AG04450 (cell line): ENCODE measurements around the gene AKR1D1. TPM values are rescaled to one million over a fixed set of nuclear protein-coding genes. Genes with fewer than 3 reads are reported as not detected.
"Not testable (repeated sequence)": the region's sequence is repeated elsewhere in the genome, so short reads cannot be mapped to it uniquely, and the experiment has no call there.

Experiments
- CTCF ChIA-PET: fragments of 300-600, 350-600 bp; formaldehyde crosslinking; extraction: SDS; loops from one replicate; lab custom pipeline; 2022; ENCODE audit warnings: antibody characterized with exemption, inconsistent platforms; lab: Charles Lee
- POLR2A ChIA-PET: fragments of 350-600 bp; formaldehyde crosslinking; extraction: SDS; loops from one replicate; lab custom pipeline; 2021; ENCODE audit warnings: antibody characterized with exemption, inconsistent platforms; lab: Yijun Ruan, JAX
- DNase-seq: peaks from one replicate; pipeline ENCODE4 v3.0.0-alpha.2; 2011; ENCODE audit warnings: low read depth, low spot score
- H3K27ac ChIP-seq: one replicate; pipeline ENCODE4 v1.5.1; 2012; ENCODE audit warnings: low read depth, low read length, control low read depth
- H3K27me3 ChIP-seq: one replicate; pipeline ENCODE4 v1.6.0; 2012; ENCODE audit warnings: low read length; ENCODE audit not compliant: control insufficient read depth, insufficient read depth
- H3K4me3 ChIP-seq: 2 replicates; pipeline ENCODE4 v1.5.1; 2011; ENCODE audit warnings: mild to moderate bottlenecking, low read depth, low read length, control low read depth
- H3K9me3 ChIP-seq: 2 replicates; pipeline ENCODE4 v1.5.1; 2012; ENCODE audit warnings: low read length; ENCODE audit not compliant: control insufficient read depth, insufficient read depth
- CTCF ChIP-seq: IDR thresholded peaks from 2 replicates; pipeline ENCODE4 v1.5.1; 2011; ENCODE audit warnings: low read depth, low read length, control low read depth, inconsistent platforms
- polyA plus RNA-seq: library from polyadenylated mRNA; depleted of rRNA; stranded (reverse); fragments of >200 nt; gene quantifications from 2 replicates; pipeline ENCODE4 v1.2.3, GENCODE V29; 2011

AKR1D1 gene
- polyA plus RNA-seq, 1 experiment, result not detected

GRCh38 chr7:138091032-138091431, 14.8 kb downstream of the AKR1D1 start:
- no peak overlapping the region for H3K4me3 ChIP-seq
- no peak overlapping the region for H3K27ac ChIP-seq
- ChIA-PET POLR2A (no interaction called here), CTCF (no interaction called here)
- no peak for DNase-seq
- H3K27me3 ChIP-seq, result no peaks in the 10 kb centered on the region
- TF ChIP-seq CTCF, result no peak
- H3K9me3 ChIP-seq, result no peaks in the 10 kb centered on the region

GRCh38 chr7:138091840-138092239, 15.6 kb downstream of the AKR1D1 start:
- H3K27me3 ChIP-seq, CTCF ChIA-PET, POLR2A ChIA-PET, DNase-seq, H3K27ac ChIP-seq, H3K4me3 ChIP-seq, H3K9me3 ChIP-seq: not testable (repeated sequence)

- ChIA-PET POLR2A (no interaction called here), CTCF (no interaction called here)
- no peak for DNase-seq
- no peak for TF ChIP-seq CTCF
- no peak overlapping the region for H3K4me3 ChIP-seq
- H3K9me3 ChIP-seq, result no peaks in the 10 kb centered on the region
- H3K27ac ChIP-seq, result no peak overlapping the region
- H3K27me3 ChIP-seq, result no peaks in the 10 kb centered on the region
Observed at GRCh38 chr7:138092486-138093028, 16.3 kb downstream of the AKR1D1 start.

- Histone ChIP-seq H3K9me3 (no peaks in the 10 kb centered on the region), H3K27ac (no peak overlapping the region), H3K27me3 (no peaks in the 10 kb centered on the region), H3K4me3 (no peak overlapping the region)
- ChIA-PET CTCF (interaction anchor here (1.7 kb wide), 1 partner anchor 643 kb away, joined by 7 read pairs; no protein-coding TSS in a partner anchor), POLR2A (no interaction called here)
- DNase-seq, result no peak
- TF ChIP-seq CTCF, result no peak
Observed at GRCh38 chr7:138095972-138096935, 20.0 kb downstream of the AKR1D1 start.

GRCh38 chr7:138097064-138097741, 20.9 kb downstream of the AKR1D1 start:
- no peaks in the 10 kb centered on the region for H3K9me3 ChIP-seq
- ChIA-PET CTCF (interaction anchor here (1.7 kb wide), 1 partner anchor 642 kb away, joined by 7 read pairs; no protein-coding TSS in a partner anchor), POLR2A (no interaction called here)
- DNase-seq, result no peak
- no peaks in the 10 kb centered on the region for H3K27me3 ChIP-seq
- H3K4me3 ChIP-seq, result no peak overlapping the region
- H3K27ac ChIP-seq, result no peak overlapping the region
- peak; percentile 15; the same call in 1 of the 2 replicates for TF ChIP-seq CTCF
